ENCODE measurements around the gene LRRC47. TPM values are rescaled to one million over a fixed set of nuclear protein-coding genes. Genes with fewer than 3 reads are reported as not detected.

Gene LRRC47
- total RNA-seq, 1 experiment from 2014 or later: 65.1 TPM

DNA sequence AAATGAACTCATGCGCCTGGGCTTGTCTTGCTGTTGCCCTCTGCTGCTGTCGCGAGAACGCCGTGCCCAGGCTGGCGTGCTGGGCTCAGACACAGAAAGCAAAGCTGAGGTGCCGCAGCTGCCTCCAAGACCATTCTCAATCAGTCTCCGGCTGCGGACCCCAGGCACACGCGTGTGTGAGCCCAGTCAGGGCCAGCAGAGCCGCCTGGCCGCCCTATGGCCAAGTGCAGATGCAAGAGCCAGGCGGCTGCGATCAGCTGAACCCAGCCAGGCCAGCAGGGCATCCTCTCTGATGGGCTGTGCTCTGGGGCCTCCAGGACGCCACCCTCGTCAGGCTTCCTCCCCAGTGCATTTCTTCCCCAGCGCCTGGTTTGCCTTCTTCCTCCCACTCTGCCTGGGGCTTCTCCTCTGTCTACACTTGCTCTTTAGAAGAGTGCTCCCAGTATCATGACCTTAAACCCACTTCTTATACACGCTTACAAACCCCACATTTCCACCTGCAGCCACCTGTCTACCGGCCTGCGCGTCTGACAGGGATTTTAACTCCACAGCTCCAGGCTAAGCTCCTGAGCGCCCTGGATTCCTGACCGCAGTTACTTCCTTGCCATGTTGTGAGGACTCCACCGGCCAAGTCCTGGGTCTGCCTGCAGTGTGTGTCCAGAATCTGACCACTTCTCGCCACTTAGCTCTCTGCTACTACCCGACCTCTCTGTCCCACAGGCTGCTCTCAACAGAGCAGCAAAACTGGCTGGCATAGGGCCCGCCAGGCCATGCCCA, 21.7 kb upstream of the LRRC47 start:
- Histone ChIP-seq H3T11ph (ENCODE audit: low read length) (no peak overlapping the region), H3K18ac (ENCODE audit: insufficient read length, low read depth, low read length) (no peak overlapping the region), H3K23ac (ENCODE audit: insufficient read length, low read depth, low read length) (no peak overlapping the region), H4K91ac (ENCODE audit: insufficient read length, low read depth, low read length) (no peak overlapping the region), H3K27me3 (ENCODE audit: insufficient read depth, low read length) (no peaks in the 10 kb centered on the region), H3K79me2 (ENCODE audit: insufficient read depth, low read length) (no peaks in the 10 kb centered on the region), H3K4ac (ENCODE audit: low read depth, low read length) (no peak overlapping the region), H3K9me3 (ENCODE audit: control insufficient read depth, low read depth, low read length) (no peaks in the 10 kb centered on the region), H2BK20ac (ENCODE audit: low read depth, low read length, poor library complexity, severe bottlenecking) (no peak overlapping the region), H3K4me2 (ENCODE audit: insufficient read depth, insufficient read length, low read length) (no peak overlapping the region), H3K56ac (ENCODE audit: insufficient read length, low read depth, low read length) (no peak overlapping the region), H3K79me1 (ENCODE audit: insufficient read depth, low read depth, low read length, poor library complexity, severe bottlenecking) (no peaks in the 10 kb centered on the region), H2AK5ac (ENCODE audit: insufficient read length, low read length) (no peak overlapping the region), H4K20me1 (ENCODE audit: control insufficient read depth, insufficient read depth, insufficient read length) (no peaks in the 10 kb centered on the region), H4K8ac (replicated peaks; ENCODE audit: insufficient read length, low read depth, low read length) (no peak overlapping the region), H4K5ac (ENCODE audit: insufficient read length, low read depth, low read length) (no peak overlapping the region), H3K4me1 (ENCODE audit: insufficient read depth, low read length) (no peaks in the 10 kb centered on the region), H2BK15ac (ENCODE audit: low read depth, low read length) (no peak overlapping the region), H2AFZ (ENCODE audit: low read length) (no peak overlapping the region), H3K27ac (ENCODE audit: insufficient read length, low read depth, low read length) (no peak overlapping the region), H2BK5ac (ENCODE audit: insufficient read length, low read length) (no peak overlapping the region), H2BK120ac (ENCODE audit: low read depth, low read length, poor library complexity, severe bottlenecking) (no peak overlapping the region), H3K14ac (ENCODE audit: insufficient read depth, low read length) (no peak overlapping the region; the same call in 1 of the 2 replicates), H3K9ac (ENCODE audit: extremely low read depth, insufficient read length, low read length) (no peak overlapping the region), H3K23me2 (ENCODE audit: insufficient read length, low read depth, low read length, poor library complexity, severe bottlenecking) (no peaks in the 10 kb centered on the region), H2BK12ac (ENCODE audit: insufficient read length, low read depth, low read length) (no peak overlapping the region)
- Mint-ChIP-seq H3K4me3 (no peak overlapping the region), H3K27ac (peak overlapping the region in 2 of 3 experiments; percentile 38 to 51; a peak in 4 of 7 replicates), H3K4me1 (0 out of 4 replicates have a peak, but pooled peaks cover 0 to 2% of the 10 kb centered on the region in 2 experiments), H3K36me3 (ENCODE audit: insufficient read depth in 1 of 3, low read depth in 3 of 3) (peaks cover 2 to 20% (median 5%) of the 10 kb centered on the region in 3 experiments; a peak in 5 of 7 replicates), H3K27me3 (ENCODE audit: low read depth) (no peaks in the 10 kb centered on the region; the same call in 1 of the 2 replicates), H3K9me3 (no peaks in the 10 kb centered on the region)
- no CpG with 5 or more reads among the region's 28 CpGs for WGBS (ENCODE audit: extremely low coverage, insufficient read length, low lambda C conversion rate)
- DNase-seq: no peak
- TF ChIP-seq CTCF (conservative IDR thresholded peaks at IDR 0.05): no peak
